IMR-90 (cell line): ENCODE measurements around the gene PSPN. TPM values are rescaled to one million over a fixed set of nuclear protein-coding genes. Genes with fewer than 3 reads are reported as not detected.

ENCODE experiments used
- ATAC-seq: fragments of 200-7000 bp; cut with Tn5 transposase; 2 replicates; pipeline ENCODE4 v1.9.1; 2020; ENCODE audit warnings: low read depth, mild to moderate bottlenecking, moderate library complexity
- BruUV-seq: library from RNA; stranded (reverse); fragments of 400-500 nt; replicated peaks from 2 replicates; lab custom pipeline; 2021; lab: Mats Ljungman, UMichigan
- CTCF ChIA-PET: fragments of 300-600 bp; formaldehyde crosslinking; extraction: SDS; loops from one replicate; lab custom pipeline; 2021; ENCODE audit warnings: antibody characterized with exemption; lab: Yijun Ruan, JAX
- POLR2A ChIA-PET: fragments of 300-600 bp; sonication (Branson Sonifier 250); formaldehyde crosslinking; loops from one replicate; lab custom pipeline; 2022; ENCODE audit warnings: antibody characterized with exemption; ENCODE audit not compliant: unreplicated experiment; lab: Charles Lee
- DNase-seq: peaks from one replicate; pipeline ENCODE4 v3.0.0; 2013
- H2AFZ ChIP-seq: replicated peaks from 2 replicates; pipeline ENCODE3; 2013; ENCODE audit warnings: low read length, mild to moderate bottlenecking; ENCODE audit not compliant: poor library complexity
- H2AK5ac ChIP-seq: 2 replicates; pipeline ENCODE4 v1.6.1; 2013; ENCODE audit warnings: low read depth, low read length, inconsistent platforms
- H2AK9ac ChIP-seq: replicated peaks from 2 replicates; pipeline ENCODE3; 2013; ENCODE audit warnings: mild to moderate bottlenecking, low read depth, low read length, moderate library complexity; ENCODE audit not compliant: poor library complexity
- H2BK120ac ChIP-seq: 2 replicates; pipeline ENCODE4 v1.6.1; 2013; ENCODE audit warnings: low read depth, low read length, inconsistent platforms
- H2BK15ac ChIP-seq: 3 replicates; pipeline ENCODE4 v1.6.1; 2013; ENCODE audit warnings: low read depth, low read length, inconsistent platforms
- H2BK20ac ChIP-seq: 2 replicates; pipeline ENCODE4 v1.6.1; 2013; ENCODE audit warnings: low read depth, mild to moderate bottlenecking, inconsistent platforms, low read length, moderate library complexity
- H2BK5ac ChIP-seq: 2 replicates; pipeline ENCODE4 v1.6.1; 2013; ENCODE audit warnings: mild to moderate bottlenecking, low read depth, low read length, inconsistent platforms; ENCODE audit not compliant: poor library complexity, severe bottlenecking
- H3K14ac ChIP-seq: replicated peaks from 2 replicates; pipeline ENCODE4 v1.6.1; 2013; ENCODE audit warnings: low read depth, low read length, inconsistent platforms
- H3K18ac ChIP-seq: 2 replicates; pipeline ENCODE4 v1.6.1; 2013; ENCODE audit warnings: low read depth, low read length, control low read depth
- H3K23ac ChIP-seq: 2 replicates; pipeline ENCODE4 v1.6.1; 2013; ENCODE audit warnings: low read depth, low read length, inconsistent platforms
- H3K27ac ChIP-seq: 2 replicates; pipeline ENCODE4 v1.5.1; 2013; ENCODE audit warnings: mild to moderate bottlenecking, control low read depth, low read length; ENCODE audit not compliant: insufficient read depth
- H3K27me3 ChIP-seq: 2 replicates; pipeline ENCODE4 v1.6.1; 2013; ENCODE audit warnings: low read length; ENCODE audit not compliant: control insufficient read depth, insufficient read depth
- H3K36me3 ChIP-seq: 2 replicates; pipeline ENCODE4 v1.6.1; 2013; ENCODE audit warnings: low read length, mixed read lengths; ENCODE audit not compliant: control insufficient read depth, insufficient read depth
- H3K4ac ChIP-seq: 2 replicates; pipeline ENCODE4 v1.6.1; 2013; ENCODE audit warnings: low read depth, low read length, inconsistent platforms
- H3K4me1 ChIP-seq: 2 replicates; pipeline ENCODE4 v1.6.1; 2013; ENCODE audit warnings: low read length, mixed read lengths; ENCODE audit not compliant: control insufficient read depth, insufficient read depth
- H3K4me2 ChIP-seq: 2 replicates; pipeline ENCODE4 v1.6.1; 2013; ENCODE audit warnings: low read depth, mild to moderate bottlenecking, control low read depth, low read length, moderate library complexity
- H3K4me3 ChIP-seq: 2 replicates; pipeline ENCODE4 v1.5.1; 2013; ENCODE audit warnings: low read depth, mild to moderate bottlenecking, control low read depth, low read length, moderate library complexity; ENCODE audit not compliant: insufficient read depth
- H3K56ac ChIP-seq: 2 replicates; pipeline ENCODE4 v1.6.1; 2013; ENCODE audit warnings: low read length, inconsistent platforms; ENCODE audit not compliant: insufficient read depth; ENCODE audit errors: extremely low read depth
- H3K79me1 ChIP-seq, 2 experiments: 2 replicates each; pipeline ENCODE4 v1.6.1; 2013; ENCODE audit warnings: low read length in 2 of 2, inconsistent platforms in 1 of 2, low read depth in 1 of 2
- H3K9ac ChIP-seq: 2 replicates; pipeline ENCODE4 v1.6.1; 2013; ENCODE audit warnings: low read depth, low read length, control low read depth
- H3K9me1 ChIP-seq: 2 replicates; pipeline ENCODE4 v1.6.1; 2013; ENCODE audit warnings: low read length, inconsistent platforms; ENCODE audit not compliant: insufficient read depth
- H3K9me3 ChIP-seq: 2 replicates; pipeline ENCODE4 v1.6.1; 2013; ENCODE audit warnings: low read length; ENCODE audit not compliant: control insufficient read depth, insufficient read depth
- H4K20me1 ChIP-seq: 2 replicates; pipeline ENCODE4 v1.6.1; 2013; ENCODE audit warnings: low read length, inconsistent platforms; ENCODE audit not compliant: insufficient read depth
- H4K5ac ChIP-seq: 2 replicates; pipeline ENCODE4 v1.6.1; 2013; ENCODE audit warnings: mild to moderate bottlenecking, low read depth, low read length, control low read depth
- H4K8ac ChIP-seq, 2 experiments: 2 replicates each; pipeline ENCODE4 v1.6.1; 2013; ENCODE audit warnings: low read depth in 2 of 2, low read length in 2 of 2, control low read depth in 1 of 2, inconsistent platforms in 1 of 2
- H4K91ac ChIP-seq: 2 replicates; pipeline ENCODE4 v1.6.1; 2013; ENCODE audit warnings: low read depth, low read length, inconsistent platforms; ENCODE audit not compliant: insufficient read depth
- CTCF ChIP-seq: conservative IDR thresholded peaks from 2 replicates; pipeline ENCODE4 v1.5.1; 2012; ENCODE audit warnings: mild to moderate bottlenecking, low read depth, low read length, improper control_type of control experiment
- FOS ChIP-seq: fragments of 150-350 bp; IDR thresholded peaks from 2 replicates; pipeline ENCODE4 v1.6.1; 2016; ENCODE audit warnings: low read depth, low read length
- NFE2L2 ChIP-seq: fragments of 150-350 bp; IDR thresholded peaks from 2 replicates; pipeline ENCODE4 v1.6.1; 2016; ENCODE audit warnings: low read depth, mild to moderate bottlenecking, low read length
- POLR2A ChIP-seq: IDR thresholded peaks from 2 replicates; pipeline ENCODE4 v1.6.1; 2012; ENCODE audit warnings: mild to moderate bottlenecking, low read depth, low read length
- RAD21 ChIP-seq: IDR thresholded peaks from 2 replicates; pipeline ENCODE4 v1.6.1; 2012; ENCODE audit warnings: low read length, improper control_type of control experiment
- RCOR1 ChIP-seq: IDR thresholded peaks from 2 replicates; pipeline ENCODE4 v1.6.1; 2012; ENCODE audit warnings: mild to moderate bottlenecking, low read length, improper control_type of control experiment; ENCODE audit not compliant: insufficient replicate concordance
- SMC3 ChIP-seq: fragments of 150-350 bp; IDR thresholded peaks from 2 replicates; pipeline ENCODE4 v1.6.1; 2016; ENCODE audit warnings: low read depth, mild to moderate bottlenecking, antibody characterized with exemption, low read length, moderate library complexity
- WGBS, 2 experiments: methylation state at CpG; one replicate each; pipeline versions ENCODE4 v1.1.5 to v1.1.7; 2013; ENCODE audit warnings: missing lambda C conversion rate in 2 of 2; ENCODE audit not compliant: insufficient read length in 1 of 2; ENCODE audit errors: extremely low coverage in 2 of 2; 5-methylcytosine and 5-hydroxymethylcytosine counted together
- dilution Hi-C: fragments of 300-500 bp; cut with HindIII; formaldehyde crosslinking; loops from one replicate; pipeline ENCODE4 v1.14.3; 2018; ENCODE audit warnings: low sequenced_read_pairs; ENCODE audit not compliant: unreplicated experiment
- in situ Hi-C: fragments of 300-500 bp; cut with MboI; formaldehyde crosslinking; loops from 3 replicates; pipeline ENCODE4 v1.14.3; 2019; ENCODE audit warnings: low sequenced_read_pairs, inconsistent platforms, mixed read lengths
- intact Hi-C: fragments of 100-400 bp; cut with micrococcal nuclease; formaldehyde crosslinking; loops from 2 replicates; pipeline ENCODE4 v1.10.0; 2022
- polyA plus RNA-seq, 3 experiments: library from polyadenylated mRNA; depleted of rRNA; stranded (reverse); fragments of >200 nt; gene quantifications; 2 replicates each; pipeline ENCODE4 v1.2.3, GENCODE V29; 2012; ENCODE audit warnings: low replicate concordance in 1 of 3
- total RNA-seq: library from RNA; depleted of rRNA; stranded (reverse); fragments of >200 nt; gene quantifications from 2 replicates; pipeline ENCODE4 v1.2.3, GENCODE V29; 2012

PSPN gene
- total and polyA plus RNA-seq, 2 of the 4 experiments (the other 2 are of a cell fraction) = 0.34 to 0.54 TPM

- Histone ChIP-seq H2AFZ (no peak overlapping the region), H3K56ac (no peak overlapping the region), H3K27ac (no peak overlapping the region), H3K36me3 (peaks cover 56% of the 10 kb centered on the region), H2AK9ac (no peak overlapping the region), H2BK120ac (no peak overlapping the region), H3K23ac (no peak overlapping the region), H2BK15ac (no peak overlapping the region), H4K20me1 (no peaks in the 10 kb centered on the region), H3K79me1 (peaks cover 14 to 24% of the 10 kb centered on the region in 2 experiments), H4K91ac (no peak overlapping the region), H3K4me1 (peaks cover 4% of the 10 kb centered on the region), H3K9ac (no peak overlapping the region), H3K14ac (no peak overlapping the region), H2BK20ac (no peak overlapping the region), H4K8ac (no peak overlapping the region), H2BK5ac (no peak overlapping the region), H3K9me1 (peaks cover 3% of the 10 kb centered on the region; the same call in 1 of the 2 replicates), H3K9me3 (no peaks in the 10 kb centered on the region), H3K4ac (no peak overlapping the region), H3K27me3 (no peaks in the 10 kb centered on the region), H3K18ac (no peak overlapping the region), H2AK5ac (no peak overlapping the region), H3K4me2 (no peak overlapping the region), H3K4me3 (no peak overlapping the region), H4K5ac (no peak overlapping the region)
- dilution Hi-C loops (no loop called here), intact Hi-C loops (no loop called here), in situ Hi-C loops (no loop called here)
- TF ChIP-seq SMC3 = no peak
- TF ChIP-seq CTCF = no peak
- TF ChIP-seq POLR2A = no peak
- no peak for TF ChIP-seq NFE2L2
- TF ChIP-seq FOS = no peak
- TF ChIP-seq RAD21 = no peak
- no peak for TF ChIP-seq RCOR1
- no TSS peak for BruUV-seq
- ATAC-seq (no peak), DNase-seq (no peak)
- 100% methylated on average over 9 of the region's 19 CpGs; no CpG with 5 or more reads in 1 of the 2 experiments for WGBS, 2 experiments
- POLR2A ChIA-PET = no interaction called here
- CTCF ChIA-PET = no interaction called here
These were observed 11.6 kb upstream of the PSPN start for GRCh38 chr19:6387372-6387771.
